Fibroblast of lung (primary cell): Measurements from ENCODE around the gene ZNF609. TPM values are rescaled to one million over a fixed set of nuclear protein-coding genes. Genes with fewer than 3 reads are reported as not detected.

Experiments used
- DNase-seq, 2 donors: peaks; one replicate each; pipeline versions ENCODE4 v3.0.0 to v3.0.0-alpha.2; 2010; ENCODE audit warnings: low read depth in 2 of 2
- H2AFZ ChIP-seq: 2 replicates; pipeline ENCODE4 v1.5.1; 2012; ENCODE audit warnings: low read length, control low read depth, inconsistent platforms
- H3K27ac ChIP-seq: 2 replicates; pipeline ENCODE4 v1.5.1; 2011; ENCODE audit warnings: low read length, control low read depth; ENCODE audit not compliant: insufficient read depth
- H3K27me3 ChIP-seq: 2 replicates; pipeline ENCODE4 v1.5.1; 2011; ENCODE audit warnings: mild to moderate bottlenecking, low read length; ENCODE audit not compliant: control insufficient read depth, insufficient read depth
- H3K36me3 ChIP-seq: 2 replicates; pipeline ENCODE4 v1.5.1; 2011; ENCODE audit warnings: low read length; ENCODE audit not compliant: control insufficient read depth, insufficient read depth
- H3K4me1 ChIP-seq: 2 replicates; pipeline ENCODE4 v1.5.1; 2011; ENCODE audit warnings: low read length; ENCODE audit not compliant: control insufficient read depth, insufficient read depth; ENCODE audit errors: extremely low read depth
- H3K4me2 ChIP-seq: 2 replicates; pipeline ENCODE4 v1.5.1; 2011; ENCODE audit warnings: low read length, control low read depth; ENCODE audit not compliant: insufficient read depth; ENCODE audit errors: extremely low read depth
- H3K4me3 ChIP-seq, 4 experiments: fragments of 200-600 bp in 1 of 4; sonication (generic) in 1 of 4; replicated peaks in 1 of 4; 2 replicates each; pipeline ENCODE4 v1.5.1; 2011 to 2016; ENCODE audit warnings: low read length in 4 of 4, low read depth in 3 of 4, mild to moderate bottlenecking in 3 of 4, control low read depth in 2 of 4, inconsistent platforms in 1 of 4, mixed read lengths in 1 of 4; ENCODE audit not compliant: insufficient read depth in 1 of 4; ENCODE audit errors: control extremely low read depth in 1 of 4
- H3K79me2 ChIP-seq: 2 replicates; pipeline ENCODE4 v1.5.1; 2012; ENCODE audit warnings: mild to moderate bottlenecking, low read length, inconsistent platforms; ENCODE audit not compliant: control insufficient read depth, insufficient read depth
- H3K9ac ChIP-seq: 2 replicates; pipeline ENCODE4 v1.5.1; 2011; ENCODE audit warnings: mild to moderate bottlenecking, low read length, control low read depth; ENCODE audit not compliant: insufficient read depth
- H3K9me3 ChIP-seq: 2 replicates; pipeline ENCODE4 v1.5.1; 2012; ENCODE audit warnings: low read depth, low read length; ENCODE audit not compliant: control insufficient read depth, insufficient read depth
- H4K20me1 ChIP-seq: 2 replicates; pipeline ENCODE4 v1.5.1; 2011; ENCODE audit warnings: low read length; ENCODE audit not compliant: control insufficient read depth, insufficient read depth; ENCODE audit errors: extremely low read depth
- EZH2 ChIP-seq: IDR thresholded peaks from 2 replicates; pipeline ENCODE4 v1.5.1; 2012; ENCODE audit warnings: low read length, control low read depth, mild to moderate bottlenecking; ENCODE audit errors: missing control alignments
- polyA plus RNA-seq, 2 donors: library from polyadenylated mRNA; depleted of rRNA in 1 of 2; stranded (reverse) in 1 of 2; unstranded in 1 of 2; fragments of >200 nt; gene quantifications; 2 replicates each; pipeline ENCODE4 v1.2.1, GENCODE V29; 2011 to 2012; ENCODE audit warnings: missing spikeins in 1 of 2
- total RNA-seq: library from RNA; depleted of rRNA; stranded (reverse); fragments of >200 nt; gene quantifications from 2 replicates; pipeline ENCODE4 v1.2.1, GENCODE V29; 2014
- TF ChIP-seq, protein P1 (sequence below), 2 donors: IDR thresholded peaks in 1 of 2; conservative IDR thresholded peaks in 1 of 2; 1 replicate in 1 of 2; 2 replicates in 1 of 2; pipeline ENCODE4 v1.5.1; 2011 to 2012; ENCODE audit warnings: low read length in 2 of 2, control low read depth in 1 of 2, inconsistent platforms in 1 of 2, low read depth in 1 of 2, mild to moderate bottlenecking in 1 of 2

The ZNF609 gene
- total and polyA plus RNA-seq, 2 donors (not counting 1 experiment from before 2014, with no cell fraction given): 10.8 to 14.7 TPM

DNA sequence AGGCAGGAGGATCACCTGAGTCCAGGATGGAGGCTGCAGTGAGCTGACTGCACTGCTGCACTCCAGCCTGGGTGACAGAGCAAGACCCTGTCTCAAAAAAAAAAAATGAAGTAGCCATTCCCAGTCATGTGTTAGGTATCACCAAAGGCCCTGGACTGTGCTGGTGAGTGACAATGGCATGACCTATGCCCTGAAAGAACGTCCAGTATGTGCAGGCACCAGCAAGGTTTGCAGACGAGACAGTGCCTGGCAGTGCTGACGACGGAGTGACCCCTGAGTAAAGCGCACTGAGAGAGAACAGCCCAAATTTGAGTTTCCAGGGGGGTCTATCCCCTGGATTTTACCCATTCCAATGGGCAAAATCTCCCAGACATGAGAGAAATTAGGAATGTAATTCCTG lies 269.8 kb downstream of the ZNF609 start:
- H3K36me3 ChIP-seq: no peaks in the 10 kb centered on the region
- no peaks in the 10 kb centered on the region for H3K9me3 ChIP-seq
- TF ChIP-seq EZH2: no peak
- TF ChIP-seq, protein P1, sequence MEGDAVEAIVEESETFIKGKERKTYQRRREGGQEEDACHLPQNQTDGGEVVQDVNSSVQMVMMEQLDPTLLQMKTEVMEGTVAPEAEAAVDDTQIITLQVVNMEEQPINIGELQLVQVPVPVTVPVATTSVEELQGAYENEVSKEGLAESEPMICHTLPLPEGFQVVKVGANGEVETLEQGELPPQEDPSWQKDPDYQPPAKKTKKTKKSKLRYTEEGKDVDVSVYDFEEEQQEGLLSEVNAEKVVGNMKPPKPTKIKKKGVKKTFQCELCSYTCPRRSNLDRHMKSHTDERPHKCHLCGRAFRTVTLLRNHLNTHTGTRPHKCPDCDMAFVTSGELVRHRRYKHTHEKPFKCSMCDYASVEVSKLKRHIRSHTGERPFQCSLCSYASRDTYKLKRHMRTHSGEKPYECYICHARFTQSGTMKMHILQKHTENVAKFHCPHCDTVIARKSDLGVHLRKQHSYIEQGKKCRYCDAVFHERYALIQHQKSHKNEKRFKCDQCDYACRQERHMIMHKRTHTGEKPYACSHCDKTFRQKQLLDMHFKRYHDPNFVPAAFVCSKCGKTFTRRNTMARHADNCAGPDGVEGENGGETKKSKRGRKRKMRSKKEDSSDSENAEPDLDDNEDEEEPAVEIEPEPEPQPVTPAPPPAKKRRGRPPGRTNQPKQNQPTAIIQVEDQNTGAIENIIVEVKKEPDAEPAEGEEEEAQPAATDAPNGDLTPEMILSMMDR (conservative IDR thresholded peaks at IDR 0.05 in 1 of 2, IDR thresholded peaks at IDR 0.05 in 1 of 2; ENCODE audit: low read depth in 1 of 2, low read length in 2 of 2): no peak
- H3K4me2 ChIP-seq: no peak overlapping the region
- H3K79me2 ChIP-seq: no peaks in the 10 kb centered on the region
- no peak overlapping the region for H3K4me3 ChIP-seq
- DNase-seq: no peak
- H3K27me3 ChIP-seq: no peaks in the 10 kb centered on the region
- H3K27ac ChIP-seq: no peak overlapping the region
- no peaks in the 10 kb centered on the region for H3K4me1 ChIP-seq
- no peak overlapping the region for H2AFZ ChIP-seq
- no peak overlapping the region for H3K9ac ChIP-seq
- H4K20me1 ChIP-seq: no peaks in the 10 kb centered on the region

DNA sequence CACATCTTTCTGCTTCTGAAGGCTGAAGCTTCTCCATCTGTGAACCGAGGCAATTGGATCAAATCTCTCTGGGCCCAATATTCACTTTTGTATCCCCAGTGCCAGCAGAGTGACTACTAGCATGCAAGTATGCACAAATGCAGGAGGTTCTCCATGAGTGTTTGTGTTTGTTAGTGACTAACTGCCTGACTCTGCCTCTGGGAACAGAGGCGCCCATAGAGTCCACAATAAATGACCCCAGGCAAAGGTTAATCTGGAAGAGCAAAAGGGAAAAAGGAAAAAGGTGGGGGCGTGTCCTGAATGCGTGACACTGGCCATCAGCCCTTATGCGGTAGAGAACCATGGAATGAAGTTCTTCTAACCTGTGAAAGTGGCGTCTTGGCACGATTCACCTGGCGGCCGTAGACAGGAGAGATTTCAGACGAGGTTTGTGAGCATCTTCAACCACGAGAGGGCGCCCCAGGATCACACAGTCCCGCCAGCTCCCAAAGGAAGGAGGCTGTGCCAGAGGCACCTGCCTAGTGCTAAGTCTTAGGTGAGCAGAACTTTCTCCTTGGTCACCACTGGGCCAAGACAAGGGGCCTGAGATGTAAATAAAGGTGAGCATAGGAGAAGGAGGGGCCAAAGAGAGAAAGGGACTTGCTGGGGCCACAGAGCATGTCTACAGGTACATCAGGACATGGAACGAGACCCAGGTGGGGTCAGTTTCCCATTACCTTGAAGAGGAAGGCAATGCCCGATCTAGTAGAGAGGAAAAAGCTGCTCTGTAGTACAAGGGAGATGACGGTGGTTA lies 270.8 kb downstream of the ZNF609 start:
- Histone ChIP-seq H3K79me2 (no peaks in the 10 kb centered on the region), H2AFZ (no peak overlapping the region), H3K27ac (no peak overlapping the region), H3K4me1 (no peaks in the 10 kb centered on the region), H3K36me3 (no peaks in the 10 kb centered on the region), H3K9me3 (no peaks in the 10 kb centered on the region), H3K9ac (no peak overlapping the region), H4K20me1 (no peaks in the 10 kb centered on the region), H3K4me3 (no peak overlapping the region), H3K4me2 (no peak overlapping the region), H3K27me3 (no peaks in the 10 kb centered on the region)
- peak; percentile 55 to 70 for DNase-seq
- no peak for TF ChIP-seq EZH2
- TF ChIP-seq, protein P1 (conservative IDR thresholded peaks at IDR 0.05 in 1 of 2, IDR thresholded peaks at IDR 0.05 in 1 of 2; ENCODE audit: low read depth in 1 of 2, low read length in 2 of 2): peak; percentile 77 to 79

DNA sequence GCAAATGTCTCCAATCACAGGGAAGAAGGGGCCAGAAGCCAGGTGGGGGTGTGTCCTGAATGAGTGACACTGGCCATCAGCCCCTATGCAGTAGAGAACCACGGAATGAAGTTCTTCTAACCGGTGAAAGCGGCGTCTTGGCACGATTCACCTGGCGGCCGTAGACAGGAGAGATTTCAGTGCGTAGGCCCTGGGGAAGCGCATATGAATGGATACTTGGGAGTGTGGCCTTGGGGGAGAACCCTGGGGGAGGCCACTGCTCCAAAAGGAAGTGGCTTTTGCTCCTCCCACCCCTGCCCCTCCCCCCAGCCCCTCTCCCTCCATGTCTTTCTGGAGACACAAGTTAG lies 271.4 kb downstream of the ZNF609 start:
- Histone ChIP-seq H3K27me3 (no peaks in the 10 kb centered on the region), H3K9me3 (no peaks in the 10 kb centered on the region), H2AFZ (no peak overlapping the region), H3K9ac (no peak overlapping the region), H3K36me3 (no peaks in the 10 kb centered on the region), H3K27ac (no peak overlapping the region), H4K20me1 (no peaks in the 10 kb centered on the region), H3K4me1 (no peaks in the 10 kb centered on the region), H3K4me3 (no peak overlapping the region), H3K4me2 (no peak overlapping the region), H3K79me2 (no peaks in the 10 kb centered on the region)
- TF ChIP-seq, protein P1 (conservative IDR thresholded peaks at IDR 0.05 in 1 of 2, IDR thresholded peaks at IDR 0.05 in 1 of 2; ENCODE audit: low read depth in 1 of 2, low read length in 2 of 2): no peak
- TF ChIP-seq EZH2: no peak
- no peak for DNase-seq
